Gastrocnemius medialis (tissue), 4 donors: ENCODE data around the gene PRKCQ. TPM values are rescaled to one million over a fixed set of nuclear protein-coding genes. Genes with fewer than 3 reads are reported as not detected.

Experiments
- ATAC-seq, 2 donors: fragments of 150-250 bp; one replicate each; pipeline ENCODE4 v1.9.1; 2016
- DNase-seq, 2 donors: peaks; one replicate each; pipeline ENCODE4 v3.0.0-alpha.2; 2019
- H3K27ac ChIP-seq, 4 donors: fragments of 200-600 bp; sonication (generic); 1 replicate in 1 of 4; 2 replicates in 3 of 4; pipeline ENCODE4 v1.5.1; 2016 to 2018; ENCODE audit warnings: mild to moderate bottlenecking in 2 of 4, moderate library complexity in 1 of 4
- H3K27me3 ChIP-seq, 3 donors: fragments of 200-600 bp; sonication (generic) in 2 of 3; 1 replicate in 1 of 3; 2 replicates in 2 of 3; pipeline versions ENCODE4 v1.5.1 to v1.6.0; 2016 to 2019; ENCODE audit warnings: mild to moderate bottlenecking in 1 of 3, moderate library complexity in 1 of 3
- H3K36me3 ChIP-seq, 2 donors: fragments of 200-600 bp; sonication (generic) in 1 of 2; one replicate each; pipeline ENCODE4 v1.5.1; 2017 to 2018
- H3K4me1 ChIP-seq, 2 donors: fragments of 200-600 bp; sonication (generic) in 1 of 2; one replicate each; pipeline ENCODE4 v1.5.1; 2016 to 2017; ENCODE audit warnings: mild to moderate bottlenecking in 2 of 2
- H3K4me3 ChIP-seq, 4 donors: fragments of 200-600 bp; sonication (generic) in 3 of 4; 1 replicate in 1 of 4; 2 replicates in 3 of 4; pipeline ENCODE4 v1.5.1; 2016 to 2019; ENCODE audit warnings: mild to moderate bottlenecking in 2 of 4
- H3K9me3 ChIP-seq, 3 donors: fragments of 200-600 bp; sonication (generic) in 2 of 3; 1 replicate in 1 of 3; 2 replicates in 2 of 3; pipeline ENCODE4 v1.5.1; 2016 to 2019
- CTCF ChIP-seq, 5 experiments: fragments of 450-650 bp in 3 of 5; fragments of 200-600 bp in 2 of 5; sonication (generic) in 2 of 5; IDR thresholded peaks in 4 of 5; conservative IDR thresholded peaks in 1 of 5; 1 replicate in 4 of 5; 2 replicates in 1 of 5; pipeline ENCODE4 v1.5.1; 2016 to 2019; ENCODE audit warnings: antibody characterized with exemption in 5 of 5, mild to moderate bottlenecking in 3 of 5, moderate library complexity in 3 of 5
- POLR2A ChIP-seq, 2 donors: fragments of 450-650 bp; IDR thresholded peaks; one replicate each; pipeline ENCODE4 v1.6.1; 2017; ENCODE audit warnings: antibody characterized with exemption in 2 of 2, mild to moderate bottlenecking in 2 of 2, moderate library complexity in 2 of 2
- in situ Hi-C, 4 donors: fragments of 200-750 bp; cut with MboI; loops; one replicate each; pipeline versions ENCODE4 v1.15.0 to v1.8.0; 2017; ENCODE audit warnings: low sequenced_read_pairs in 4 of 4
- intact Hi-C: fragments of 100-400 bp; cut with DNase I; formaldehyde crosslinking; loops from one replicate; pipeline ENCODE4 v1.15.1; 2023; ENCODE audit warnings: low total_unique reads
- total RNA-seq, 4 donors: library from RNA; depleted of rRNA; stranded (reverse); fragments of >200 nt; gene quantifications; one replicate each; pipeline versions ENCODE4 v1.1.0 to v1.2.3, GENCODE V29; 2016

Gene PRKCQ
- total RNA-seq, 4 donors from 2014 or later = 25.8 to 70.7 (median 38.8) TPM

- Histone ChIP-seq H3K4me3 (no peak overlapping the region), H3K36me3 (no peaks in the 10 kb centered on the region), H3K27ac (peak overlapping the region in 1 of 4 donors; percentile 23), H3K9me3 (no peaks in the 10 kb centered on the region), H3K27me3 (no peaks in the 10 kb centered on the region), H3K4me1 (peaks cover 0 to 8% of the 10 kb centered on the region in 2 donors)
- in situ Hi-C loops = no loop called here
- TF ChIP-seq CTCF (IDR thresholded peaks at IDR 0.05 in 4 of 5, conservative IDR thresholded peaks at IDR 0.05 in 1 of 5) (no peak), POLR2A (IDR thresholded peaks at IDR 0.05) (no peak)
- ATAC-seq (peak; percentile 79 to 92), DNase-seq (peak in 1 of 2 donors; percentile 30)
- intact Hi-C loops = no loop called here
Measured at GRCh38 chr10:6619660-6620059, 39.6 kb upstream of the PRKCQ start.

GRCh38 chr10:6618340-6618739 is 38.3 kb upstream of the PRKCQ start:
- ATAC-seq (no peak), DNase-seq (no peak)
- no peak for TF ChIP-seq POLR2A (IDR thresholded peaks at IDR 0.05)
- no peak for TF ChIP-seq CTCF (IDR thresholded peaks at IDR 0.05 in 4 of 5, conservative IDR thresholded peaks at IDR 0.05 in 1 of 5)
- Histone ChIP-seq H3K36me3 (no peaks in the 10 kb centered on the region), H3K4me3 (no peak overlapping the region), H3K4me1 (peaks cover 0 to 8% of the 10 kb centered on the region in 2 donors), H3K9me3 (no peaks in the 10 kb centered on the region), H3K27ac (no peak overlapping the region), H3K27me3 (no peaks in the 10 kb centered on the region)
- in situ Hi-C loops (no loop called here), intact Hi-C loops (no loop called here)

- no peak for DNase-seq
- H3K9me3 ChIP-seq = no peaks in the 10 kb centered on the region
- in situ Hi-C loops (no loop called here), intact Hi-C loops (no loop called here)
- no peak overlapping the region for H3K4me3 ChIP-seq
- H3K36me3 ChIP-seq = no peaks in the 10 kb centered on the region
- no peak overlapping the region for H3K27ac ChIP-seq
- H3K4me1 ChIP-seq = peaks cover 0 to 8% of the 10 kb centered on the region in 2 donors
- no peak for TF ChIP-seq CTCF (IDR thresholded peaks at IDR 0.05 in 4 of 5, conservative IDR thresholded peaks at IDR 0.05 in 1 of 5)
- TF ChIP-seq POLR2A (IDR thresholded peaks at IDR 0.05) = no peak
- no peak for ATAC-seq
- no peaks in the 10 kb centered on the region for H3K27me3 ChIP-seq
Measured at GRCh38 chr10:6617309-6618076, 37.4 kb upstream of the PRKCQ start.

- intact Hi-C loops (no loop called here), in situ Hi-C loops (no loop called here)
- no peak for DNase-seq
- Histone ChIP-seq H3K4me1 (peaks cover 0 to 3% of the 10 kb centered on the region in 2 donors), H3K36me3 (no peaks in the 10 kb centered on the region), H3K27ac (no peak overlapping the region), H3K27me3 (no peaks in the 10 kb centered on the region), H3K4me3 (no peak overlapping the region), H3K9me3 (no peaks in the 10 kb centered on the region)
- no peak for ATAC-seq
- TF ChIP-seq CTCF (IDR thresholded peaks at IDR 0.05 in 4 of 5, conservative IDR thresholded peaks at IDR 0.05 in 1 of 5) (no peak), POLR2A (IDR thresholded peaks at IDR 0.05) (no peak)
Measured at GRCh38 chr10:6615971-6616370, 35.9 kb upstream of the PRKCQ start.
